HL-60 (cell line): ENCODE measurements around the gene PRRT3.

ENCODE experiments used
- DNase-seq, 2 experiments: peaks; one replicate each; pipeline ENCODE4 v3.0.0-alpha.2; 2010 to 2020; ENCODE audit warnings: low read depth in 1 of 2, low spot score in 1 of 2
- H3K27ac ChIP-seq: fragments of 250-450 bp; sonication (Bioruptor Pico); replicated peaks from 2 replicates; pipeline ENCODE4 v1.5.1; 2020; ENCODE audit warnings: mild to moderate bottlenecking, moderate library complexity
- H3K27me3 ChIP-seq: fragments of 250-450 bp; sonication (Bioruptor Pico); 2 replicates; pipeline ENCODE4 v1.5.1; 2021; ENCODE audit warnings: mild to moderate bottlenecking, moderate library complexity; ENCODE audit not compliant: insufficient read depth, poor library complexity, severe bottlenecking
- H3K4me3 ChIP-seq: replicated peaks from 2 replicates; pipeline ENCODE4 v1.5.1; 2011; ENCODE audit warnings: mild to moderate bottlenecking, control low read depth, low read length; ENCODE audit not compliant: insufficient read depth
- CTCF ChIP-seq: IDR thresholded peaks from one replicate; pipeline ENCODE4 v1.5.1; 2011; ENCODE audit warnings: low read length, control low read depth, inconsistent platforms; ENCODE audit not compliant: insufficient read depth
- GABPA ChIP-seq: IDR thresholded peaks from 2 replicates; pipeline ENCODE4 v1.6.1; 2012; ENCODE audit warnings: low read depth
- POLR2AphosphoS5 ChIP-seq: IDR thresholded peaks from 2 replicates; pipeline ENCODE4 v1.6.1; 2012; ENCODE audit warnings: low read depth
- REST ChIP-seq: IDR thresholded peaks from 2 replicates; pipeline ENCODE4 v1.6.1; 2012; ENCODE audit warnings: low read depth; ENCODE audit not compliant: insufficient replicate concordance
- SPI1 ChIP-seq: IDR thresholded peaks from 2 replicates; pipeline ENCODE4 v1.6.1; 2012; ENCODE audit warnings: low read depth, mild to moderate bottlenecking, borderline replicate concordance

PRRT3 gene

DNA sequence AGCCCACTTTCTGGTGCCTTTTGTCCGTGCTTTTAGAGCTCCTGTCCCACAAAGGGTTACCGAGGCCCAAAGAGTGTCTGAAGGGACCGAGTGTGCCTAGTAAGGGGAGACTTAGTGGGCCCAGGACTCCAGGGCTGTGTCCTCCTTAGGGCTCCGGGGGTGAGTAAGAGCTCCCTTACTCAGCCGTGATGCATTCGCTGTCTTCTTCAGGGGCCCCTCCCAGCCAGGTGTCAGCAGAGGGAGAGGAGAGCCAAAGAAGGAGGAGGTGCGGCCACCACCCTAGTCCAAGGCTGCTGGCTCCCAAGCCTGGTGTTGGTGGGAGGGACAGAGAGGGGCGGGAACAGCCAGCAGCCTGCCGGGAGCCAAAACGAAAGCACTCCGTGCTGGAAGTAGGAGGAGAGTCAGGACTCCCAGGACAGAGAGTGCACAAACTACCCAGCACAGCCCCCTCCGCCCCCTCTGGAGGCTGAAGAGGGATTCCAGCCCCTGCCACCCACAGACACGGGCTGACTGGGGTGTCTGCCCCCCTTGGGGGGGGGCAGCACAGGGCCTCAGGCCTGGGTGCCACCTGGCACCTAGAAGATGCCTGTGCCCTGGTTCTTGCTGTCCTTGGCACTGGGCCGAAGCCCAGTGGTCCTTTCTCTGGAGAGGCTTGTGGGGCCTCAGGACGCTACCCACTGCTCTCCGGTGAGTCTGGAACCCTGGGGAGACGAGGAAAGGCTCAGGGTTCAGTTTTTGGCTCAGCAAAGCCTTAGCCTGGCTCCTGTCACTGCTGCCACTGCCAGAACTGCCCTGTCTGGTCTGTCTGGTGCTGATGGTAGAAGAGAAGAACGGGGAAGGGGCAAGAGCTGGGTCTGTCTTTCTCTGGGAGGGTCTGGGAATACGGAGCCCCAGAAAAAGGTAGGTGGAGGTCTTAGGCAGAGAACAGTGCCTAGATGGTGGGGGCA lies 35.2 kb downstream of the PRRT3 start, which contains the start of gene IL17RC:
Gene IL17RC, plus strand, starts transcription at position 365 of the 947 bp plus-strand sequence. Its CDS starts 218 bp downstream, at position 583.
- H3K4me3 ChIP-seq, result peak within 1 kb of the TSS; percentile 38; the same call in 1 of the 2 replicates
- TF ChIP-seq SPI1 (no peak), GABPA (no peak), REST (no peak), CTCF (no peak), POLR2AphosphoS5 (no peak)
- H3K27me3 ChIP-seq, result no peaks in the 10 kb centered on the region
- no peak within 1 kb of the TSS for H3K27ac ChIP-seq
- no peak for DNase-seq

- DNase-seq, result no peak
- H3K27me3 ChIP-seq, result no peaks in the 10 kb centered on the region
- H3K4me3 ChIP-seq, result no peak overlapping the region
- TF ChIP-seq SPI1 (no peak), GABPA (no peak), CTCF (no peak), REST (no peak), POLR2AphosphoS5 (no peak)
- H3K27ac ChIP-seq, result no peak overlapping the region
Measured at GRCh38 chr3:9916346-9916733, 35.9 kb downstream of the PRRT3 start.

GRCh38 chr3:9915254-9916141 lies 36.7 kb downstream of the PRRT3 start:
- peak; percentile 47 to 84 for DNase-seq
- TF ChIP-seq SPI1, result peak; percentile 61; the same call in 1 of the 2 replicates
- no peak for TF ChIP-seq CTCF
- no peak for TF ChIP-seq REST
- peak; percentile 64 for TF ChIP-seq POLR2AphosphoS5
- peak overlapping the region; percentile 38 for H3K4me3 ChIP-seq
- H3K27me3 ChIP-seq, result no peaks in the 10 kb centered on the region
- peak overlapping the region; percentile 21 for H3K27ac ChIP-seq
